Activated effector memory CD4-positive, alpha-beta T cell treated with Interleukin-2 at 50 U/mL for 16 hours (primary cell): ENCODE data around the gene DYNLRB1.

Source experiments
- DNase-seq: peaks from one replicate; pipeline ENCODE4 v3.0.0-alpha.2; 2020

DYNLRB1 gene

GRCh38 chr20:34535301-34535840 lies 19.1 kb downstream of the DYNLRB1 start:
- DNase-seq: no peak

GRCh38 chr20:34535857-34536256 lies 19.6 kb downstream of the DYNLRB1 start:
- DNase-seq: no peak

DNA sequence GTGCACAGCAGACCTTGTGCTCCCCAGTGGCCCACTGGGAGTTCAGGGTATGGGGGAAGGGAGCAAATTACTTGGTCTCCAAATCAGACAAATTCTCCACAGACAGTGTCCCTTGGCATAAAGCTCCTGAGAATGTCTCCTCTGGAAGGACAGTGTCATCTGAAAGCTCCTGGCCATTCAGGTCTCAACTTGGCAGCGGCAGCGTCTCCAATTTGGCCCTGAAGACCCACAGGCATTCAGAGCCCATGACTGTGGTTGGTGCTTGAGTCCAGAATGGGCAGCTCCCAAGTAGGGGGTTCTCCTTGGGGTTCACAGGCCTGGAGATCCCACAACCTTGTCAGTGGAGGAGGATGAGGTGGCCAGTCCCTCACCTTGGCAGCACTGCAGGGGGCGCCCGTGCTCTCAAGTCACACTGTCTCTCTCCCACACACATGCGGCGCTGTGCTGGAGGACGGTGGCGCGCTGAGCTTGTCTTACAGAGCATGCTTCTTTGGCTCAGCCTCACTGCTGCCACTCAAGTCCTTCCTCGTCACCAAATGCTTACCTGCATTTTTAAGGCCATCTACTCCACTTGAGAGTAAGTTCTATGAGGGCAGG lies 20.7 kb downstream of the DYNLRB1 start:
- no peak for DNase-seq

- DNase-seq: no peak
Observed at GRCh38 chr20:34537651-34538050, 21.4 kb downstream of the DYNLRB1 start.

GRCh38 chr20:34538671-34539123 lies 22.5 kb downstream of the DYNLRB1 start:
- no peak for DNase-seq

GRCh38 chr20:34539756-34540155 lies 23.5 kb downstream of the DYNLRB1 start:
- DNase-seq: no peak

- DNase-seq: no peak
Observed at GRCh38 chr20:34540596-34541263, 24.5 kb downstream of the DYNLRB1 start.

- DNase-seq: no peak
Observed at GRCh38 chr20:34541264-34541901, 25.2 kb downstream of the DYNLRB1 start.

- DNase-seq: no peak
Observed at GRCh38 chr20:34541917-34542316, 25.7 kb downstream of the DYNLRB1 start.

DNA sequence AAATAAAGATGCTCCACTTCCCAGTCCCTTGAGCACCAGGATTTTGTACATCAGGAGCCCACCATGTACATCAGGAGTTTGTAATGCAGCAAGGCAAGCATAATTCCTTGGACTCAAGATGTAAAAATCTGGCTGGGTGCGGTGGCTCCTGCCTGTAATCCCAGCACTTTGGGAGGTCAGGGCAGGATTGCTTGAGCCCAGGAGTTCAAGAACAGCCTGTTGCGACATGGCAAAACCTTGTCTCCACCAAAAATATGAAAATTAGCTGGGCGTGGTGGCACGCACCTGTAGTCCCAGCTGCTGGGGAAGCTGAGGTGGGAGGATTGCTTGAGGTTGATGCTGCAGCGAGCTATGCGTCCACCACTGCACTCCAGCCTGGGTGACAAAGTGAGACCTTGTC lies 26.2 kb downstream of the DYNLRB1 start:
- no peak for DNase-seq

DNA sequence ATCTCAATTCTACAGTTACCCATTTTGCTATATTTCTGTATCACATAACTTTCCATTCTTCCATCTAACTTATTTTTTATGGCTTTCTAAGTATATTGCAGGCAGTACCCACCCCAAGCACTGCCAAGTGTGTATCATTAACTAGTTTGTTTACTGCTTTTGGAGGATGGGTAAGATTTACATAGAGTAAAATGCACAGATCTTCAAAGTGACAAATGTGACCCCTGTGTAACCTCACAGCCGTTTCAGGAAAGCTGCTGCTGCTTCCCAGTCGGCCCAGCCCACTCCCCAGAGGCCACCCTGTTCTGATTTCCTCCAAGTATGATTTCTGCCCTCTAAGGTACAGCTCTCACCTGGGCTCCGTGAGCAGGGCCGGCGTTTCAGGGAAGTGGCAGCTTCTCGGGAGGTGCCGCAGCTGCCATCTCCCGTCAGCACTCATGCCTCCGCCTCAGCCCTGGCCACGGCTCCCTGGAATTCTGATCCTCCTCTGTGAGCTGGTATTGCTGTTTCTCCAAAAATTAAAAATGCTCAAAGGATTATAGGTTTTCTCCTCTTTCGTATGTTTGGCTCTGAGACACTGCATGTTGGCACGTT lies 27.3 kb downstream of the DYNLRB1 start:
- no peak for DNase-seq

DNA sequence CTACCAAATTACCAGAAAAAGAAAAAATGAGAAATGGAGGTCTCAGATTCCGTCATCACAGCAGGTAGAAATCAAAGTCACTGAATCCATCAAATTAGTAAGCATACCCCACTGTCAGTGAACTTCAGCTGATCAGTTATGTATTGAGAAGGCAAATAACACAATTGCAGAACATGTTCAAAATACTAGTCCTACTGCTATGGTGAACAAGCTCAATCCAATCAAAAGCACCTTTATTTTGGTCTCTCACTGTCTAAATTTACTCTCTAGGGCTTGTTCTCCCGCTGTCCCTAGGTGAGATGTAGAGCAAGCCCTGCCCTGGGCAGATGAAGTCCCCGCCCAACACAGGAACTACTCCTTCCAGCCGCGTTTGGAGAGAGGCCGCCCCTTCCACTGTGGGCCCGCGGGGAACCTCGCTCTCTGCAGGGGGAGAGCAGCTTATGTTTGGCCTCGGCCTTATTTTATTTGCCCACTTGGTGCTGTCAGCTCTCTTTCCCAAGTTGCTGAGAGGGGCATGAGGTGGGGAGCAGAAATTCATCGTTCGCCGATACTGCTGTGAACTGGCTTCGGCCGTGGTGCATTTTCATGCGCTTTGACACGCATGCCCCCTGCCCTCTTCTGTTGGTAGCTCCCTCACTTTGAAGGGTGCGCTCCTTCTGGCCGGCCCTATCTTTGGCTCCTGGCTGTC lies 28.0 kb downstream of the DYNLRB1 start:
- DNase-seq: no peak

DNA sequence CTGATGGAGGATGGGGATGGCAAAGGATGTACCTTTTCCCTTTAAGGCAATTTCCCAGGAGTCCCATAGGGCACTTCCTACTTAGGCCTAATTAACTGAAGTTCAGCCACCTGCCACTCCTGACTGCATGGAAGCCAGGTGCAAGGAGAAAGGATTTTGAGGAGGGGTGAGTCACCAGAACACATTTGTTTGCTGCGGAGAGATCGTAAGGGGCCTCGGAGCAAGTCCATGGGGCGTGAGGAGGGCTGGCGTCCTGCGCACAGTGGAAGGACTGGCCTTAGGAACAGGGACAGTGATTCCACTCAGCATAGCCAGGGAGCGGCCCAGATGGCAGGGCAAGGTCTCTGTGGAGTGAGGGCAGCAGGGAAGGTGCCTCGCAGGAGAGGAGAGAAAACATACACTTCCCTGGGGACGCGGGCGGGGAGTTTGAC lies 30.5 kb downstream of the DYNLRB1 start:
- no peak for DNase-seq

DNA sequence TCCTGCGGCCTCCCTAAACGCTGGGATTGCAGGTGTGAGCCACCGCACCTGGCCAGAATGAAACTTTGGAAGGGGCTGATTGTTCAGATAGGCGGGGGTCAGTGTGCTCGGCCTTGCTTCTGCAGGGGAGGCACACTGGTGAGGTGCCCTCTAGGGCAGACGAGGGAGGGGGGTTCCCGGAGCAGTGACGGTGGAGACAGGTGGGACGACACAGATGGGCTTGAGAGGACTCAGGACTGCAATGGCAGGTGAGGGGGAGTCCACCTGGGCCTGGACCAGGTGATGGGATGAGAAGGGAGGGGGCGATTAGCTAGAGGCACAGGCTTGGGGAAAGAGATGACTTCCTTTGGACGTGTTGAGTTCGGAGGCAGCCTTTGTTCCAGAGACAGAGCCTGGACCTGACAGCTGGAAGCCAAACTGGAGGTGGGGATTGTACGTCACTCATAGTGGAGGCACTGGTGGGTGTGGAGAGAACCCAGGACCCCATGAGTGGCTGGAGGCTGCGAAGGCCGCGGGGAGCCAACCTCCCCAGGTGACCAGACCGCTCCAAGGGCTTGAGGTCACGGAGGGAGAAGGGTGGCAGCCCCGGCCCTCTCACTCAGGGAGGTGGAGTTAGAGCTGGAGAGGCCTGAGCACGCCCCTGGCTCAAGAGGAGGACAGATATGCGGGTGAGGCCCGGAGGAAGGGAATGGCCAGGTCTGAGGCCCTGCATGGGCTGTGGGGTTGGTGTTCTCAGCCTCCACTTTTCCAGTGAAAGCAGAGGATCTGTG lies 31.8 kb downstream of the DYNLRB1 start:
- DNase-seq: no peak

DNA sequence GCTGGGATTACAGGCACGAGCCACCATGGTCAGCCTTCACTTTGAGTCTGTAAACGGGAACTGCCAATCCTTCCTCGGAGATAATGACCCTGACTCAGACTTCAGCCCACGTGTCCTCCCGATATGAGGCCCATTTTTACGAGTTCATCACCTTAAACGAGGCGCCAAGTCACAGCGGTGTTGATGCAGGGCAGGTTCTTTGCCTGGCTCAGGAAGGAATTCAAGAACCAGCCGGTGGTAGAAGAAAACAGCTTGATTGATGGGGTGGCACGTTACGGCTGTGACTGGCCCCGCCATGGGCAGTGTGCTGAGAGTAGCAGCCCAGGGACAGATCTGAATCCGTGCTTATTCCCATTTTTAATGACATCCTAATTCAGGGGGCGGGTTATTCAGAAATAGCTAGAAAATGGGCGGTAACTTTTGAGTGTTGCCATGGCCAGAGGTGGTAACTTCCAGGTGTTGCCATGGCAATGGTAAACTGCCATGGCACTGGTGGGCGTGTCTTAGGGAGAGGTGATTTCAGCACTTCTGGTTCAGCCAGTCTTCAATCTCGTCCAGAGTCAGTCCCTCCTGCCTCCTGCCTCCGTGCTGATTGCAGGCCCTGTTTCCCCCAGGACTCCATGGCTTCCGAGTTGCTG lies 33.2 kb downstream of the DYNLRB1 start:
- DNase-seq: no peak

DNA sequence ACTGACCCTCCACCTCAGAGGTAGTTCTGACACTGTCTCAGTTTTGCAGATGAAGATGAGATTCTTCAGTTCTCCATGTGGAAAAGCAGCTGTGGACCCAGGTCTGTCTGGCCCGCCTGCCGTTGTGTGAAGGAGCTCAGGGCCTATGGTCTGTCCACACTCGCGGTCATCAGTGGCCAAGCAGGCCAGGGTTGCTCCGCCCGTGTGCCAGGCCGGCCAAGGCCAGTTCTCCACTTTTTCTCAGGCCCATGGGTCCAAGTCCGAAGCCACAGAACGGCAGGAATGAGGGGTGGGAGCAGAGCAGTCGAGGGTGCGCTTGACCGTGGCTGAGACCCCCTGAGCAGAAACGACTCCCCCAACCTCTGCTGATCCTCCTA lies 33.7 kb downstream of the DYNLRB1 start:
- no peak for DNase-seq

GRCh38 chr20:34552569-34552968 lies 36.3 kb downstream of the DYNLRB1 start:
- DNase-seq: no peak

GRCh38 chr20:34553366-34553867 lies 37.2 kb downstream of the DYNLRB1 start:
- DNase-seq: no peak

- no peak for DNase-seq
Observed at GRCh38 chr20:34557936-34558319, 41.7 kb downstream of the DYNLRB1 start.

DNA sequence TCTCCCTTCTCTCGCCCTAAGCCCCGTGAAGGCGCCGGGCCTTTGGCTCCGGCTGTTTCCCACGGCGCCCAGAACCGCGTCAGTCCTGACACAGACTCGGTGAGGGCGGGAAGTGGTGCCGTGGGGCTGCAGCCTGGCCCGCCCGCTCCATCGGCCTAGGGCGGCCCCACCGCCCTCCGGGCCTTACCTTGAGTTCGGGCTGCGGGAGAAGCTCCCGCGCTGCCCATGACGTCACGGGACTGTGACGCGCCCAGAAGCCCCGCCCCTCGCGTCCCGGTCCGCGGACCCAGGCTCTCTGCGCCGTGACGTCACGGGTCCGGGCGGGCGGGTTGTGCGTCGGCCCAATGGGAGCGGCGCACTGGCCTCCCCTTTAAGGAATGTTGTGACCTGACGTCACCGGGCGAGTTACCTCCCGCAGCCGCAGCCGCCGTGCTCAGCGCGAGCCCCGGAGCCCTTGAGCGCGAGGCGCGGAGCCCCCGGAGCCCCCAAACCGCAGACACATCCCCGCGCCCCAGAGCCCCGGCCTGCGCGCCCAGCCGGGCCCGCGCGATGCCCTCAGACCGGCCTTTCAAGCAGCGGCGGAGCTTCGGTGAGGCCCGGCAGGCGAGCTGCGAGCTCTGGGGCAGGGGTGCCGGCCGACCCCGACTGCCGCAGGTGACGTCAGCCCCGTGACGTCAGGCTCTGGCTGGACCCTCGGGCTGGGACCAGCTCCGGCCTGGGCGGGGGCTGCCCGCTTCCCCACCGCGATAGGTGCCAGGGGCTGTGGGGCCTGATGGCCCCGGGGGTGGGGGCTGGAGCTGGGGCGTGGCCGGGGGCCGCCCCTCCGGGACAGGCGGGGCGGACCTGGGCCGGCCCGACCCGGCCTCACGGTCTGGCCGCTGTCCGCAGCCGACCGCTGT lies 42.3 kb downstream of the DYNLRB1 start, which contains the start of gene MAP1LC3A:
Gene MAP1LC3A (plus strand): TSS at position 399 of the 899 bp plus-strand sequence. CDS start 151 bp downstream, at position 550.
- DNase-seq: peak; percentile 83
